Posterior cingulate gyrus (tissue), 11 donors: Measurements from ENCODE around the gene FERMT1.

Experiments used
- DNase-seq, 10 donors: peaks; one replicate each; pipeline versions ENCODE4 v3.0.0 to v3.0.0-alpha.2; 2020 to 2021; ENCODE audit warnings: mixed read lengths in 3 of 10
- intact Hi-C: fragments of 100-400 bp; cut with DNase I; formaldehyde crosslinking; loops from one replicate; pipeline ENCODE4 v1.15.1; 2023

FERMT1 gene, protein sequence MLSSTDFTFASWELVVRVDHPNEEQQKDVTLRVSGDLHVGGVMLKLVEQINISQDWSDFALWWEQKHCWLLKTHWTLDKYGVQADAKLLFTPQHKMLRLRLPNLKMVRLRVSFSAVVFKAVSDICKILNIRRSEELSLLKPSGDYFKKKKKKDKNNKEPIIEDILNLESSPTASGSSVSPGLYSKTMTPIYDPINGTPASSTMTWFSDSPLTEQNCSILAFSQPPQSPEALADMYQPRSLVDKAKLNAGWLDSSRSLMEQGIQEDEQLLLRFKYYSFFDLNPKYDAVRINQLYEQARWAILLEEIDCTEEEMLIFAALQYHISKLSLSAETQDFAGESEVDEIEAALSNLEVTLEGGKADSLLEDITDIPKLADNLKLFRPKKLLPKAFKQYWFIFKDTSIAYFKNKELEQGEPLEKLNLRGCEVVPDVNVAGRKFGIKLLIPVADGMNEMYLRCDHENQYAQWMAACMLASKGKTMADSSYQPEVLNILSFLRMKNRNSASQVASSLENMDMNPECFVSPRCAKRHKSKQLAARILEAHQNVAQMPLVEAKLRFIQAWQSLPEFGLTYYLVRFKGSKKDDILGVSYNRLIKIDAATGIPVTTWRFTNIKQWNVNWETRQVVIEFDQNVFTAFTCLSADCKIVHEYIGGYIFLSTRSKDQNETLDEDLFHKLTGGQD

DNA sequence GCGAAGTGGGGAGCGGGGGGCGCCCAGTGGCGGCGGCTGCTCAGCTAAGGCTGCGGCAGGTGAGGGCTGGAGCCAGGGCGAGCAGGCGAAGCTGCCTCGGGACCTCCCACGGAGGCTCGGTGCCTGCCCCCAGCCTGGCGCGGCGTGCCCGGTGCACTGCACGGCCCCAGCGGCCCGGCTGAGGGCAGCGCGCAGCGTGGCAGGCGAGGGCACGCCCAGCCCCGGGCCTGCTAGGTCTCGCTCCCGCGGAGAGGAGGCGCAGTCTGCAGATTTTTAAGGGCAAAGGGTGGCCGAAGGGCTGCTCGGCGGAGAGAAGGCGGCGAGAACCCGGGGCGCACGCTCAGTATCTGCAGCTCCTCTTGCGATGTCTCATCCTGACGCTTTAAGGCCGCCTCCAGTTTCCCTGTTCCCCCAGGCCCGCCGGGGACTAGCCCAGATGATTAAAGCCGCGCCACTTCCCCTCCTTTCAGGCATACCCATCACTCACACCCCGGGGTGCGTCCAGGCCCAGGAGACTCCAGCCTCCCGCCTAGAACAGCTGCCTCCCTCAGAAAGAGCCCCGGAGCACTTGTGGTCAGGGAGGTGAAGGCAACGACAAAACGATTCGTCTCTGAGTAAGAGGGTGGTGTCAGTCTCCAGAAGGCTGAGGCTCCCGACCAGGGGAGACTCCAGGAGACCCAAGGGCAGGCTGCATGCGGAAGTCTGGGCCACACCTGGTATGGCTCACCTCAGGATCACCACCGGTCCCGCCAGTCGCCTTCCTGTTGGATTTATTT is at the start of gene FERMT1:
FERMT1 (minus strand) TSS at position 158 of the 776 bp plus-strand sequence. CDS start 3,476 bp downstream, outside the sequence.
- DNase-seq = peak in 8 of 10 donors; percentile 12 to 88 (median 32)
- intact Hi-C loops = no loop called here

DNA sequence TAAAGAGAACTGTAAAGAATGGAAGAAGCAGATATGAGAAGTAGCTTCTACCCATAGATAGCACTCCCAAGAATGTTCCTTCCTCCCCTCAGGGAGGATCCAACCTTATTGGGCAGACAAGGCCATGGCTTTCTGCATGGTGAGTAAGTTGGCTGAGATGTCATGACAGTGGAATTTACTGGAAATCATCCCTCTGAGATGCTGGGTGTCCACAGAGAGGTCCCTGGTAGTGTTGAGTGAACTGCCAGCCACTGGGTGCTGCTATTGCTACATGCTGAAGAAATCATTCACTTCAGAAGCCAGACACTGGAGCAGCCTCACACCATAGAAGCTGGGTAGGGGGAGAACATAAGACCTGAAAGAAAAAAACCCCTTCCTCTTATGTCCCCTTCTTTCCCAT is 46.4 kb upstream of the FERMT1 start:
- DNase-seq = no peak

DNA sequence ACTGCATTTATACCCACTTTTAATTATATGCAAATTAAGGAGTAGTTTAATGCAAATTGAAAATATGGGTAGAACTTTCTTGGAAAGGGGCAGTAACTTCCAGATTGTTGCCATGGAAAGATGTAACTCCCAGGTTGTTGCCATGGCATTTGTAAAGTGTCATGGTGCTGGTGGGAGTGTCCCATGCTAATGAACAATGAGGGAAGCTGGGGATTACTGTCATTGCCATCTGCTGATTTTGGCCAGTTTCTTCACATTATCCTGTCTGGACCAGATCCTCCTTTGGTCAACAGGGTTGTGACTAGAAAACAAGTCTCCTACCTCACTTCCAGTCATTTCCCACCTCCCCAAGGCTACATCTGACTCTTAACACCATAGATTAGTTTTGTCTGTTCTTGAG is 45.4 kb upstream of the FERMT1 start:
- no peak for DNase-seq
- intact Hi-C loops = no loop called here

More for the DNA sequence above, 46.4 kb upstream of the FERMT1 start:
- intact Hi-C loops = no loop called here

DNA sequence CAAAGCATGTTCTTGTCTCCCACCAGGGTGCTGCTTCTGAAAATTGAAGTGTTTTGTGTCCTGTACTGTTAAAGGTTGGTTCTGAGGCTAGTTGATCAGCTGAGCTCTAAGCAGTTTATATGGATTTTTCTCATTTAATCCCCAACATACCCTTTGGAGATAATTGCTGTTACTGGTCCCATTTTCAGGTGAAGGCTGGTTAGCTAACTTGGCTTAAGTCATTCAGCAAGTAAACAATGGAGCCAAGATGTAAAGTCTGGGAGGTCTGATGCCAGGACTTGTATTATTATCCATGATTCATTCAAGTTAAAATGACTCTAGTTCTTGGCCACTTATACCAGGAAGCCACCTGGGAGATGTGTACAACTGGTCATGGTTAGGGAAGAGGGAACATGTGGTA is 42.5 kb upstream of the FERMT1 start:
- intact Hi-C loops = no loop called here
- DNase-seq = no peak

- peak in 1 of 10 donors; percentile 61 for DNase-seq
- intact Hi-C loops = no loop called here
Observed at GRCh38 chr20:6164421-6165341, 41.9 kb upstream of the FERMT1 start.

- DNase-seq = no peak
- intact Hi-C loops = no loop called here
Observed at GRCh38 chr20:6160736-6161135, 37.9 kb upstream of the FERMT1 start.

DNA sequence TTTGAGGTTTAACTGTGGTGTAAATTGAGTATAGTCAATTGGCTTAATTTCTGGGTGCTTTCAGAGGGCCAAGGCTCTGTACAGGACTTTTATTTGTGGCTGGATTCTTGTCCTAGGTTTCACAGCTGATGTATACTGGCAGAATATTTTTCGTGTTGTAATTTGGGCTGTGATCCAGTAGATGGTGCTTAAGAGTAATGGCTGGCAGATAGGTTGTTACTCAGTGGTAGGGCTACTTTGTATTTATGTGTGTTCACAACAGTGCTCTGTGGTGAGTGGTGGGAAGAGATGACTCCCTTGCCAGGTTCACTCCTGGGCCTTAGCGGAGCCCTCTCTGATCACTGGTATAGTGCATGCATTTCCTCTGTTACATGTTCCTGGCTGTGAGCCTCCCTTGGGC is 34.5 kb upstream of the FERMT1 start:
- intact Hi-C loops = no loop called here
- DNase-seq = no peak

DNA sequence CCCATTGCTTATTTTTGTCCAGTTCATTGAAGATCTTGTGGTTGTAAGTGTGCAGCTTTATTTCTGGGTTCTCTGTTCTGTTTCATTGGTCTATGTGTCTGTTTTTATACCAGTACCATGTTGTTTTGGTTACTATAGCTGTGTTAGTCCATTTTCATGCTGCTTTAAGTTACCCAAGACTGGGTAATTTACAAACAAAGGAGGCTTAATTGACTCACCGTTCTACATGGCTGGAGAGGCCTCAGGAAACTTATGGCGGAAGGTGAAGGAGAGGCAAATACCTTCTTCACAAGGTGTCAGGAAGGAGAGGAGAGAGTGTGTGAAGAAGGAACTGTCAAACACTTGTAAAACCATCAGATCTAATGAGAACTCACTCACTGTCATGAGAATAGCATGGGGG is 29.9 kb upstream of the FERMT1 start:
- no peak for DNase-seq
- intact Hi-C loops = no loop called here

DNA sequence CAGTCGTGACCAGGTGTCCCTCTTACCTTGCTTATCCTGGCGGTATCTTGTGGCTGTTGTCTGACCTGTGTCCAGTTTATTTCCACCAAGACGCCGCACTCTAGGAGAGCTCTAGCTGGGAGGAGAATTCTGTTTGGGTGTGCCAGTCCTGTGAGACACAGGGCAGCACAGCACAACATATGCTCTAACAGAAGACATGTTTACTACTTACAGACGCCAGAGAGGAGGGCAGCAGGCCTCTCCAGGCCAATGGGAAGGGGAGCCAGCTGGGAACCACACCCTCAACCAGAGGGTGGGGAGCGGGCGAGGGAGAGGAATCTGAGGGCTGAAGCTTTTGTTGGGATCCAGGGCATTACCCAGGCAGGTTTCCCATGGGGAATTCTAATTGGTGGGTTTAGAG is 25.2 kb upstream of the FERMT1 start:
- intact Hi-C loops = loop anchor here (10.0 kb wide), 1 partner anchor 1707 kb away; no protein-coding TSS in a partner anchor
- DNase-seq = peak in 1 of 10 donors; percentile 73

DNA sequence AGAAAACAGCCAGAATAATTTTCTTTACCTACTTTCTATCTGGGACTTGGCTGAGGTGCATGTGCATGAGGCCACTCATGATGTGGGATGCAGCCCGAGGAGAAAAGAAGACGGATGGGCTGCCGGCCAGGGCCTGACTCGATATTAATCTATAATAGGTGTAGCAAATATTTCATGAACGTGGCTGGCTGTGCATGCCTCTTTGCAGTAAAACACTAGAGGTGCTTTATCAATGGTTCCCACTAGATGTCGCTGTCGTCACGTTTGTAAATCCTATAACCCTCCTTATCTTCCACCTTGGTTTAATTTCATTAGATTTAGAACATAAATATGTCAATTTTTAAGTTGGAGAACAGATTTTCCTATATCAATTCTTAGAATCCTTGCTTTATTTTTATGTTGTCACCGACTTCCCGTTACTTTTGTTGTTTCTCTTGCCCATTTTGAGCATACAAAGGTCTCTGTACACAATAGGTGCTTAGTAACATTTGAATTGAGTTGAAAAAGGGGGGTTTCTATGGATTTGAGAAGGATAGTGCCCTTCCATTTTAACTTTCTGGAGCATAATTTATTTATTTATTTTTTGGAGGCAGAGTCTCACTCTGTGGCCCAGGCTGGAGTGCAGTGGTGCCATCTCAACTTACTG is 19.6 kb upstream of the FERMT1 start:
- intact Hi-C loops = loop anchor here (2.0 to 10.0 kb wide), 2 partner anchors 1144 to 1712 kb away; no protein-coding TSS in a partner anchor
- DNase-seq = peak in 5 of 10 donors; percentile 34 to 55 (median 49)

GRCh38 chr20:6140947-6141346 is 18.1 kb upstream of the FERMT1 start:
- no peak for DNase-seq
- intact Hi-C loops = loop anchor here (10.0 kb wide), 1 partner anchor 1714 kb away; no protein-coding TSS in a partner anchor

DNA sequence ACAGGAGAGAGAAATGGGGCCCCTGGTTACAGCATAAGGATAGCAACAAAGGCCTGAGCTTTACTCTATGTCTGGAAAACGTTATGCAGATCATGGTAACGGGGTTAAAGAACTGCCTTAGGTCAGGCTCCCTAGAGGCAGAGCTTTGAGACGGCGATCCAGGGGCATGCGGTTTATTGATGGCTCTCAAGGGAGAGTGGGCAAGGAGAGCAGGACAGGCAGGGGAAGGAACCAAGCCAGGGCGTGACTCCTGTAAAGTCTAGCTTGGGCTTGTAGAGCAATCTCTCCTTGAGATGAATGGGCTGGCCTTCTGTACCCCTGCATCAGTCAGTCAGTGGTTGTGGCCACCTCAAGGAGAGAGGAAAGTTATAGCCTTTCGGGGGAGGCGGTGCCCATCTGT is 12.5 kb upstream of the FERMT1 start:
- intact Hi-C loops = no loop called here
- DNase-seq = no peak

- intact Hi-C loops = no loop called here
Observed at GRCh38 chr20:6134592-6134991, 11.8 kb upstream of the FERMT1 start.

DNA sequence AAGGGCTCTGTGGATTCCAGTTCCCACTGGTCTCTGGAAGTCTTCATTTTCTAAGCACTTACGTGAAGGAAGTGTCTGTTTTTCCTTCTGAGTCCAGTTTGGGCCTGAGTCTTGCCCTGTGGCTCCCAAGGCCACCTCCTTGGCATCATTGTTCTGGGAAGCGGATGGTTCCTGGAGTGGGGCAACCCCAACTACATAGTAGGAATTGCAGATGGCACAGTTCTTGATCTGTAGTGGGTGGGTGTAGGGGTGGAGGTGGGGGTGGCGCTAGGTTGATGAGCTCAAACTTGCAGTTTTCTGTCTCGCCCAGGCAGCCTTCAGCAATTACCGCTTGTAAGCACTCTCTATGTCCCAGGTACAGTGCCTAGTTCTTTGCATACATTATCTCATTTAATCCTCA is 7.2 kb upstream of the FERMT1 start:
- intact Hi-C loops = no loop called here
- DNase-seq = no peak

More at GRCh38 chr20:6134592-6134991, 11.8 kb upstream of the FERMT1 start:
- DNase-seq = no peak

DNA sequence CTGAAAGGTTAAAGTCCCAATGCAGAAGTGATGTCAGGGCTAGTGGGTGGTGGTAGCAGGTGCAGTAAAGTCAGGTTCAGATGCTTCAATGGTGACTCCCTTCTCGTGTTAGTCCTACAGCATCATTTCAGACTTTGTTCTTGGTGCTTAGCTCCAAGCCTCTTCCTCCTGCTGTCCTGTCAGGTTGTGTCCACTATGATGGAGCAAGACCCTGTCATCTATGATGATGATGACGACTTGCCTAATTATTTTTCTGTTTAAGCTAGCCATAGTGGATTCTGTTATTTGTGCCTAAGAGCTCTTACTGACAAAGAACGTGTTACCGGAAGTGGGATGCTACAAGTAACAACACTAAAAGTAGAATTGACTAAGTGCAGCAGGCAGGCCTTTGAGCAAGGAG is 5.0 kb upstream of the FERMT1 start:
- DNase-seq = no peak
- intact Hi-C loops = no loop called here

- intact Hi-C loops = no loop called here
Observed at GRCh38 chr20:6126846-6127245, 4.0 kb upstream of the FERMT1 start.

DNA sequence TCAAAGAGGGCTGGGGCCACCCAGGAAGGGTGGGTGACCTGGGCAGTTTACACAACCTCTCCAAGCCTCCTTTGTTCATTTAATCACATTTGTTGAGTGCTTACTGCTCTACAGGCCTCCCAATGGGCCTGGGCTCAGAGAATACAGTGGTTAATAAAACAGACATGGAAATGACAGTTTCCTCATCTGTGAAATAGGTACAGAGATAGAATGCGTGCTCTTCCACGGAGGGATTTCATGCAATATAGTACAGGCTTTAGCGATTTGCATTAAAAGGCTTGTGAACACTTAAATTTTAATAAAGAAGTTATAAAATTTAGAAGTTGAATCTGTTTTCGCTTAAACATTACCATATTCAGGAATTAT is 802 bp upstream of the FERMT1 start:
- intact Hi-C loops = no loop called here
- DNase-seq = no peak

More at GRCh38 chr20:6126846-6127245, 4.0 kb upstream of the FERMT1 start:
- DNase-seq = no peak

- peak in 1 of 10 donors; percentile 4 for DNase-seq
- intact Hi-C loops = no loop called here
Observed at GRCh38 chr20:6122111-6122872, 538 bp downstream of the FERMT1 start.

GRCh38 chr20:6121504-6121903 is 1.3 kb downstream of the FERMT1 start:
- intact Hi-C loops = no loop called here

More at GRCh38 chr20:6121504-6121903, 1.3 kb downstream of the FERMT1 start:
- DNase-seq = no peak
